Motor neuron (in vitro differentiated cells): Measurements from ENCODE around the gene SH3BP5. TPM values are rescaled to one million over a fixed set of nuclear protein-coding genes. Genes with fewer than 3 reads are reported as not detected.

Experiments
- ATAC-seq, 8 experiments: fragments of 200-7000 bp; cut with Tn5 transposase; replicated peaks in 6 of 8; 2 replicates each; pipeline ENCODE4 v1.8.0; 2021; ENCODE audit warnings: mild to moderate bottlenecking in 8 of 8, moderate library complexity in 8 of 8
- H3K27ac ChIP-seq, 2 donors: fragments of 250-450 bp; sonication (Bioruptor Pico); 2 replicates each; pipeline ENCODE4 v1.9.0; 2021; ENCODE audit warnings: antibody characterized with exemption in 2 of 2, mild to moderate bottlenecking in 2 of 2, moderate library complexity in 1 of 2
- H3K4me1 ChIP-seq, 2 donors: fragments of 250-450 bp; sonication (Bioruptor Pico); replicated peaks in 1 of 2; 2 replicates each; pipeline ENCODE4 v1.6.1; 2021; ENCODE audit warnings: antibody characterized with exemption in 2 of 2, mild to moderate bottlenecking in 2 of 2, moderate library complexity in 1 of 2
- H3K4me3 ChIP-seq, 5 donors: fragments of 250-450 bp; sonication (Bioruptor Pico); 2 replicates each; pipeline ENCODE4 v1.9.0; 2021; ENCODE audit warnings: antibody characterized with exemption in 5 of 5, mild to moderate bottlenecking in 5 of 5, moderate library complexity in 4 of 5
- WGBS, 10 experiments: fragments of 450-650 bp; shearing (Covaris generic); methylation state at CpG; one replicate each; pipeline ENCODE4 v1.0.0; 2022; 5-methylcytosine and 5-hydroxymethylcytosine counted together
- in situ Hi-C, 9 experiments: fragments of 400-800 bp; cut with MboI; loops; one replicate each; pipeline ENCODE4 v1.15.0; 2021; ENCODE audit warnings: low sequenced_read_pairs in 9 of 9, low pct_unique_long_range_greater_than_20kb in 2 of 9; ENCODE audit not compliant: unreplicated experiment in 9 of 9
- total RNA-seq, 8 experiments: library from RNA; unstranded; fragments of 300-600 nt; gene quantifications; 2 replicates each; pipeline versions ENCODE4 v1.2.3 to v1.2.4, GENCODE V29; 2022

SH3BP5 gene
- total RNA-seq, 8 experiments from 2014 or later = 14.3 to 140 (median 38.9) TPM

DNA sequence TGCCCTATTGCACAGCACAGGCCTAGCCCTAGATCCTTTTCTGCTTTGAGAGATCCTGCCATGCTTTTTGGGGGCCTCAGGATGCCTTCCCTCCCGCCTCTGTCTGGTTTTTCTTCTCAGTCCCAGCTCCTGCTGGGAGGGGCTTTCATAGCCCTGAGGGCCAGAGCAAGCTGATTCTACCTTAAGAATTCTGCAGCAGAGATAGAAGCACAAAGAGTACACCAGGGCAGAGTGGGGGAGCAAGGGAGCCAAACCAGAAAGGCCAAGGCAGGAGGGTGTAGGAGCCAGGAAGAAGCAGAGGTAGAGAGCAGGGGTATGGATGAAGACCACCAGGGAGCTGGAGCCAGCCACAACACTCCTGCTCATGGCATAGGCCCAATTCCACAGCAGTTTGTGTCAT, 18.1 kb downstream of the SH3BP5 start:
- no peak for ATAC-seq
- Histone ChIP-seq H3K27ac (no peak overlapping the region), H3K4me1 (peaks cover 1 to 20% of the 10 kb centered on the region in 2 donors), H3K4me3 (no peak overlapping the region)
- WGBS, 10 experiments = no CpG with 5 or more reads among the region's 1 CpG
- in situ Hi-C loops = no loop called here

DNA sequence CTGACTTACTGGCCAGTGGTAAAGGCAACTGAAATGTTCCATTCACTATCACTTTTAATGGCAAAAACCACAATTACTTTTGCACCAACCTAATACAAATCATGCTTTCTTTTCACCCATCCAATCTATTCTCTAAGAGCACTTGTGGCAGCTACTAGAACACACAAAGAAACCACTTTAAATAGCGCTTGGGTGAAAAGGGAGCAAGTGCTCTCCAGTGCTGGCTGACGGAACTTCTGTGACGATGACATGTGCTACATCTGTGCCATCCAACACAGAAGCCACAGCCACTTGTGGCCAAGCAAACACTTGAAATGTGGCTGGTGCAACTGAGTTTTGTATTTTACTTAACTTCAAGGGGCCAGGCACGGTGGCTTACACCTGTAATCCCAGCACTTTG, 18.9 kb downstream of the SH3BP5 start:
- Histone ChIP-seq H3K4me1 (peaks cover 0 to 16% of the 10 kb centered on the region in 2 donors), H3K4me3 (no peak overlapping the region), H3K27ac (no peak overlapping the region)
- no peak for ATAC-seq
- WGBS, 10 experiments = 20 to 100% (median 85%) methylated on average over 1 to 4 of the region's 4 CpGs; no CpG with 5 or more reads in 2 of the 10 experiments
- in situ Hi-C loops = no loop called here

DNA sequence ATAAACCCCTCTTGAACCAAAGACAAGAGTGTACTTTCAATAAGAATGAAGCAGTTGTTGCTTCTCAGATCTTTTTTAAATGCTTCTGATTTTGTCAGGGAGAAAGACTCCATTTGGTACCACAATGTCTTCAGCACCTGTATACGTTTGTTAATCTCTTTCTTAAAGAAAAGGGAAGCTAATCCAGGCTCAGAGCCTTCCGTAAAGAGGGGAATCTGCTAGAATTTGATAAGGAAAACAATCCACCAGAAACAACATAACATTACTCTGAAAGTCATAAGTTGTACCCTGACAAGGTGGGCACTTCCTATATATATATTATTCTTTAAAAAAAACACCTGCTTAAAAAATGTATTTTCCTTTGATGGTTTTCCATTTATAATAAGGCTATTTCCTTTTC, 19.8 kb downstream of the SH3BP5 start:
- H3K4me3 ChIP-seq = no peak overlapping the region

DNA sequence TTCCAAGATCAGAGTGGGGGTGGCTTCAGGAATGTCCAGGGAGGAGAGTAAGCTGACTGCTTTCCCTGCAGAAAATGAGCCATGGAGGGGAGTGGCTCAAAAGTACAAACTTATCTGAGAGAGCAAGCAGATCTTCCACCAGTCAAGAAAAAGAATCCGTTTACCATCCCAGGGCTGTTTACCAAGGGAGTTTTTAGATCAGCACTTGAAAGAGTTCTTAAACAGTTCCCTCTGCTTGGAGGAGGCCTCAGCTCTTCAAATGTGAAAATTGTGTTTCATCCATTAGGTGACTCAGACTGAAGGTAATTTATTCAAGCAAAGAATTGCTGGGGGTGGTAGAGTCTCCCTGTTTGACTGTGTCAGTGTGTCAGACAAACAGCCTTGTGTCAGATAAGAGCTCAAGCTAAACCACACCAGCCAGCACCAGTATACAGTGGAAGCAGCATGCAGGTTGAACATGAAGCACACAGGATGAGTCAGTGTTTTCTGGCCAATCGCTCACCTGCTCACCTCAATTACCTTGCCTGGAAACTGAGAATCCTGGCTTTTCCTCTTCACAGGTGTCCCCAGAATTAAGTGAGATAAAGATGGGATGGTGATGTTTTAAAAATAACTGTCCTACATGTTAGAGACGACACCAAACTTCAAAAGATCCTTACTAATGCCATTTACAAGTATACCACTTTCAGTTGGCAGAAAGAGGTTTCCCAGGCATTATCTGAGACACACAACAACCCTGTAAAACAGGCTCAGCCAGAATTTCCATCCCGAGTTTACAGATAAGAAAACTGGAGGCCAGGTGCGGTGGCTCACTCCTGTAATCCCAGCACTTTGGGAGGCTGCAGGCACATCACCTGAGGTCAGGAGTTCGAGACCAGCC, 21.7 kb downstream of the SH3BP5 start:
- in situ Hi-C loops = no loop called here
- H3K4me3 ChIP-seq = no peak overlapping the region
- 29 to 100% (median 73%) methylated on average over 1 to 5 of the region's 6 CpGs for WGBS, 10 experiments
- H3K27ac ChIP-seq = no peak overlapping the region
- H3K4me1 ChIP-seq = peaks cover 0 to 16% of the 10 kb centered on the region in 2 donors
- peak; percentile 46 to 98 (median 88) for ATAC-seq

More for the DNA sequence above, 19.8 kb downstream of the SH3BP5 start:
- ATAC-seq = no peak
- Histone ChIP-seq H3K27ac (no peak overlapping the region), H3K4me1 (peaks cover 0 to 16% of the 10 kb centered on the region in 2 donors)
- in situ Hi-C loops = no loop called here
- 33 to 100% (median 63%) methylated on average over 1 to 2 of the region's 2 CpGs; no CpG with 5 or more reads in 2 of the 10 experiments for WGBS, 10 experiments

DNA sequence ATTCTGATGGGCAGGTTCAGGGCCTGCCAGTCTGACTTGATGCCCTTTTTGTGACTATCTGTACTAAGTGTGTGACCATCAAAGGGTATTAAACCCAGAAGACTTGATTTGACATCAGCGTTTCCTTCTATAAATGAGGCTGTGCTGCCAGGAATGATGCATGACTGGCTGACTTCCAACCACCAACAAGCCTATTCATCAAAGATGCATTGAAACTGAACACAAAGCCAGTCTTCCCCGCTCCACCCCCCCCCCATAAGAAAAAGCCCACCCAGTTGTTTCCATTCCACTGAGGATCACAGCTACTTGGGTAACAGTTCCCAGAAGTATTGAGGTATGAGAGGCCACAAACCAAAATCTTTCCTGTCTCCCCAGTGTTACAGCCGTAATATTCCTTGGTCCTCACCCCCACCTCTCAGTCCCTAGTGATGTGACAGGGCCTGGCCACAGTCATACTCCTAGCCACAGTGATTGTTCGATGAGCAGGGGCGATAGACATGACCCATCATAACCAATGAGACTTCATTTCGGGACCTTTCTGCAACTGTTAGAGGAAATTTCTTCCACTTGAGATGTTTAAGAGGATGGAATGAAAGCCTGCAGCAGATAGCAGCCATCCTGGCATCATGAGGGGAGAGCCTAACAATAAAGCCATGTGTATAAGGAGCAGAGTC, 22.6 kb downstream of the SH3BP5 start:
- Histone ChIP-seq H3K4me3 (no peak overlapping the region), H3K27ac (no peak overlapping the region), H3K4me1 (peaks cover 0 to 16% of the 10 kb centered on the region in 2 donors)
- WGBS, 10 experiments = 0 to 90% (median 47%) methylated on average over 1 to 3 of the region's 6 CpGs; no CpG with 5 or more reads in 4 of the 10 experiments
- in situ Hi-C loops = no loop called here
- ATAC-seq = peak in 2 of 8 experiments; percentile 2 to 4

DNA sequence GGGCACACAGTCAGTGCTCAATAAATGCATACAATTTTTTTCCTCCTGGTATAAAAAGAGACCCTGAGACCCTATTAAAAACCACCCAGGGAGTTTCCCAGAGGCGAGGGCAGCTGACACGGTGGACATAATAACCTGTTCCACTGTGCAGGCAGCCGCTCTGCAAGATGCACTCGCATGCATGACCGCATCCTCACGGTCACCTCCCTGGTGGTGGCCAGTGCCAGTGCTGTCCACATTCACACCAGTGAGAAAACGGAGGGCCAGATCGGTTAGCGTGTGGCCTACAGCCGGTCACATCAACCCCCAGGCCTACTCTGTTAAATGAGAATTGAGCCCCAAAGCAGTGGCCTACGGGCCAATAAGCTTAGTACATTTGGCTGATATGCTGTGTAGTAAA, 24.8 kb downstream of the SH3BP5 start:
- WGBS, 10 experiments = 75 to 100% (median 90%) methylated on average over 1 to 8 of the region's 11 CpGs; no CpG with 5 or more reads in 2 of the 10 experiments
- ATAC-seq = no peak
- peaks cover 0 to 16% of the 10 kb centered on the region in 2 donors for H3K4me1 ChIP-seq
- in situ Hi-C loops = no loop called here
- H3K4me3 ChIP-seq = no peak overlapping the region
- no peak overlapping the region for H3K27ac ChIP-seq

DNA sequence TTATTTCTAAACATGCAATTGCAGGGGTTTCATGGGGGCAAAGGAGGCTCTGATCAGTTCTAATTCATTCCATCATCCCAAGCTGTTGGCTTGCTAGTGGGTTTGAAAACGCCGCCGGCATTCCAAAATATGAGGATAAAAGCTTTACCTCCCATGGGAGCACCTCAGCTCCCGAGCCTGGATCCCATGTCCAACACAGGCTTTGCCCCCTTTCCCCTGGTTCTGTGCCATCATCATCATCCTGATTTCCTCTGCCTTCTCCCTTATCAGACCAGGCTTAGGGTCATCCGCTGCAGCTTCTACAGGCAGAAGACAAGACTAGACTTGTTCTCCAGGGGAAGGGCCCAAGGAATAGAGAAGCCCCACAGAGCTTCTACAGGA, 25.4 kb downstream of the SH3BP5 start:
- H3K4me3 ChIP-seq = no peak overlapping the region
- no peak overlapping the region for H3K27ac ChIP-seq
- in situ Hi-C loops = no loop called here
- H3K4me1 ChIP-seq = peaks cover 0 to 16% of the 10 kb centered on the region in 2 donors
- no peak for ATAC-seq
- 20 to 100% (median 100%) methylated on average over 1 to 5 of the region's 5 CpGs; no CpG with 5 or more reads in 5 of the 10 experiments for WGBS, 10 experiments

DNA sequence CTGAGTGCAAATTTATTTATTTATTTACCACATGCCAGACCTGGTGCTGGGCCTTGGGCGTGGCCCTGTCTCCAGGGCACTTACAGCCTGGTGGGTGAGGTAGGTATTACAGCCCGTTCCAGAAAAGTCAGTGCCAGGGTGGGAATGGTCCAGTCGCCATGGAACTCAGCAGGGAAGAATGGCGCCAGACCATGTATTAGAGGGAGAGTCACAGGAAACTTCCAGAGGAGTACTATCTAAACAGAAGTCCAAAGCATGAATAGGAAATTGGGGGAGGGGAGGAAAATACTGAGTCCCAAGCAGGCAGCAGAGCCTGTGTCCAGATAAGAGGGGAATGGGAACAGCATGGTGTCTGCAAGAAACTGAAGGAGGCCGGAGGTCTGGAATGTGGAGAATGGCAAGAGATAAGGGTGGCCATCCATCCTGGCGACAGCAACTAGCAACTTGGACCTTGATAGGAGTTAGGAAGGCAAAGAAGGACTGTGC, 27.0 kb downstream of the SH3BP5 start:
- 39 to 100% (median 77%) methylated on average over 1 to 5 of the region's 6 CpGs; no CpG with 5 or more reads in 2 of the 10 experiments for WGBS, 10 experiments
- Histone ChIP-seq H3K4me1 (peaks cover 0 to 11% of the 10 kb centered on the region in 2 donors), H3K4me3 (no peak overlapping the region), H3K27ac (no peak overlapping the region)
- in situ Hi-C loops = no loop called here
- peak in 4 of 8 experiments; percentile 12 to 84 (median 23) for ATAC-seq

DNA sequence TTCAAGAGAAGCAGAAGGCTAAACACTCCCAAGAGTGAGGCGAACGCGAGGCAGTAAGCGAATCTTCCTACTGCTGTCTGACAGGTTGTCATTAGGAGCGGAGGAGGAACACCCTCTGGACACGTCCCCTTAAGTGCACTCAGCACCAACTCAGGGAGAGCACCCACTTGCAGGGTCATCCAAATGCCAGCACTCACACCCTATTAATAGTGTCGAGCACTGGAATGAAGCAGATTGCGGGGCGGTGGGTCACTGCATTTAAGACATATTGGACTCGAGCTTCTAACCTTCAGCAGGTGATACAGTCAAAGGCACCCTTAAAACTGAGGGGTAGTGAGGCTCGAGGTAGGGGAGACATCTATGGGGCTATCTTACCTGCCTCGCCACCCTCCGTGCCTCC, 28.7 kb downstream of the SH3BP5 start:
- in situ Hi-C loops = no loop called here
- no peak overlapping the region for H3K4me3 ChIP-seq
- no peak overlapping the region for H3K27ac ChIP-seq
- no peaks in the 10 kb centered on the region for H3K4me1 ChIP-seq
- WGBS, 10 experiments = 80 to 100% (median 93%) methylated on average over 1 to 7 of the region's 13 CpGs; no CpG with 5 or more reads in 2 of the 10 experiments
- ATAC-seq = no peak

DNA sequence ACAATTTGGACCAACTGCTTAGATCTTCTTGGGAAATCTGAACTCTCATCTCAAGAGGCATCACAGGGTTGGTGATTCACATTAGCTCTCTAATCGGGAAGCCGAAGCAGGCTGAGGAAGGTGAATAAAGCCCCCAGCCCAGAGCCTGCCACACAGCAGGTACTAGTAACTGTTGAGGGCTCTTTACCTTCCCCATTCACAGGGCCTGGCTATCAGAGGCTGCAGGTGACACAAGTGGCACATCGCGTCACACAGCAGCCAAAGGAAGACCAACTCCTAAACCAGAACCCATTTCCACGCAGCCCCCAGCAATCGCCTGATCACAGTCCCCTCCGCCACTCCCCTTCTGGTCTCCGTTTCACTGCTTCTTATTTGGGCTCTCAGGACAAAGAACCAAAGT, 29.2 kb downstream of the SH3BP5 start:
- Histone ChIP-seq H3K27ac (no peak overlapping the region), H3K4me3 (no peak overlapping the region), H3K4me1 (no peaks in the 10 kb centered on the region)
- WGBS, 10 experiments = 80 to 100% (median 88%) methylated on average over 1 to 8 of the region's 8 CpGs; no CpG with 5 or more reads in 5 of the 10 experiments
- ATAC-seq = no peak
- in situ Hi-C loops = no loop called here

DNA sequence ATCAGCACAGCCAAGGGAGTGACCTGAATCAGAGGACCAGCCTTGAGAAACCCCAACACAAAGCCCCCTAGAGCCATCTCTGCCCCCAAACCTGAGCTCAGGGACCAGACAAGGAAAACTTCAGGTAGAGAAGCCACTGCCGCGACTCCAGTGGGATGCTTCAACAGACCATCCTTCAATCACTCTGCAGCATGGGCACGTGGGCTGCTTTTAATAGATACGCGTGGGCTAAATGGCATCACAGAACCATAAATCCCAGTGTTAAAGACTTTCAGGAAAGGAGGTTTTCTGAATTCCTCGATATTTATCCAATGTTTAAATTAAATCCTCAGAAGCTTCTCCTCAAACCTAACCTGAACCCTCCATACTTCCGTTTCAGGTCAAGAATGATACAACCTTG, 30.6 kb downstream of the SH3BP5 start:
- Histone ChIP-seq H3K27ac (no peak overlapping the region), H3K4me3 (no peak overlapping the region), H3K4me1 (no peaks in the 10 kb centered on the region)
- in situ Hi-C loops = no loop called here
- ATAC-seq = no peak
- 67 to 100% (median 97%) methylated on average over 1 to 7 of the region's 7 CpGs; no CpG with 5 or more reads in 5 of the 10 experiments for WGBS, 10 experiments

DNA sequence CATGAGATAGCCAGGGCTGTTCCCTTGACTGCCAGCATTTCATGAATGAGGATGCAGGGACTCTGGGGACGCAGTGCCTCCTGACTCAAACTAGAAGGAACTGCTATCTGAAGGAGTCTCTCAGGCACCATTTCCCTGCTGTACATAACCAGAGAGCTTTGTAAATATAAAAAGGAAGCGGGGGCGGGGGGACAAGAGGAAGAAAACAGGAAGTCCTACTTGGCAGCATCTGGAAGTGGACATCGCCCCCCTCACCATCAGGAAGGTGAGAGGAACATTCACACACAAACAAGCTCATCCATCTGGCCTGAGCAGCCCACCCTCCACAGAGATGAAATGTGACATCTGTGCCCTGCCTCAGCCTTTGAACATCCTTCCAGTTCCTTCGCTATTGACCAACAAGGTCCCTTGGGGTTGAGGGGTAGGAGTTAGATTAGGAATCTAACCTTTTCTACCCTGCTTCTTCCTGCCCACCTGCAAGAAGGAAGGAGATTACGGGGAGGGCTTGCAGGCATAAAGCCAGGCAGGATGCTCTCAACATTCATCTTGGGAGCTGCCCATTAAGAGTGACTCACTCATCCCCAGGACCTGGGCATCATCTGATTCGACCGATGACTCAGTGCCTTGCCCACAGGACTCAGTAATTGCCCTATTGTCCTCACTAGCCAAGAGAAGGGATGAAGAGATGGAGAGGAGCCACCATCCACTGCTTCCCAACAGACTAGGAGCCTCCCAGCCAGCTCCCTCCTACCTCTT, 31.9 kb downstream of the SH3BP5 start:
- no peak overlapping the region for H3K27ac ChIP-seq
- no peaks in the 10 kb centered on the region for H3K4me1 ChIP-seq
- in situ Hi-C loops = no loop called here
- 60 to 100% (median 75%) methylated on average over 1 to 5 of the region's 8 CpGs; no CpG with 5 or more reads in 1 of the 10 experiments for WGBS, 10 experiments
- no peak overlapping the region for H3K4me3 ChIP-seq
- ATAC-seq = peak in 6 of 8 experiments; percentile 29 to 89 (median 46)
